ENCODE results near the gene GNAI2.
A peak's percentile ranks its signal among the peaks of the same experiment; 100 is the strongest.
"Not testable (repeated sequence)": the region's sequence is repeated elsewhere in the genome, so short reads cannot be mapped to it uniquely, and the experiment has no call there.

The GNAI2 gene

GRCh38 chr3:50260027-50260941, 24.3 kb downstream of the GNAI2 start:
- TF ChIP-seq CTCF (IDR thresholded peaks at IDR 0.05; ENCODE audit: low read depth, low read length) = peak; percentile 53
- DNase-seq (ENCODE audit: low read depth in 2 of 2) = peak; percentile 88 to 94
- peak overlapping the region; percentile 52 to 56 for H3K4me3 ChIP-seq (replicated peaks in 1 of 2; ENCODE audit: low read depth in 2 of 2, low read length in 2 of 2)

GRCh38 chr3:50260942-50261441, 25.0 kb downstream of the GNAI2 start:
- no peak overlapping the region for H3K4me3 ChIP-seq (replicated peaks in 1 of 2; ENCODE audit: low read depth in 2 of 2, low read length in 2 of 2)
- no peak for DNase-seq (ENCODE audit: low read depth in 2 of 2)

GRCh38 chr3:50261505-50261904, 25.5 kb downstream of the GNAI2 start:
- H3K4me3 ChIP-seq (replicated peaks in 1 of 2; ENCODE audit: low read depth in 2 of 2, low read length in 2 of 2) = no peak overlapping the region
- no peak for DNase-seq (ENCODE audit: low read depth in 2 of 2)
- TF ChIP-seq CTCF (IDR thresholded peaks at IDR 0.05; ENCODE audit: low read depth, low read length) = no peak

More at GRCh38 chr3:50260942-50261441, 25.0 kb downstream of the GNAI2 start:
- TF ChIP-seq CTCF (IDR thresholded peaks at IDR 0.05; ENCODE audit: low read depth, low read length) = no peak

- H3K4me3 ChIP-seq (replicated peaks in 1 of 2; ENCODE audit: low read depth in 2 of 2, low read length in 2 of 2); DNase-seq (ENCODE audit: low read depth in 2 of 2): not testable (repeated sequence)
These were observed 26.2 kb downstream of the GNAI2 start for GRCh38 chr3:50262200-50262599.

DNA sequence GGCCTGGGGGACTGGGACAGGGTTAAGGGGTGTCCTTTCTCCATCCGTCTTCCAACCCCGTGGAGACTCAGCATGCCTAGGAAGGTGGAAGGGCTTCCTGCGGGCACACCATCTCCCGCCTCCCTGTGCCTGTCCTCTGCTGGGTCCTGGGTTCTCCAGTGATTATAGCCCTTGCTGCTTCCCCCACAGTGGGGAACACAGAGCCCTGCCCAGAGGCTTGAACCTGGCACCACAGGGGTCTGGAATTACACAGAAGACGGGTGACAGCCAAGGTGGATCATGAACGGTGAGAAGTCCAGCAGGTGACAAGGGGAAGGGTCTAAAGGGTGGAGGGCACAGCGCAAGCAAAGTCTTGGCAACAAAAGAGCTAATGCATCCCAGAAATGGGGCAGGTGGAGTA, 26.8 kb downstream of the GNAI2 start:
- no peak for TF ChIP-seq CTCF (IDR thresholded peaks at IDR 0.05; ENCODE audit: low read depth, low read length)

GRCh38 chr3:50263478-50264382, 27.7 kb downstream of the GNAI2 start:
- peak; percentile 30 to 33 for DNase-seq (ENCODE audit: low read depth in 2 of 2)
- no peak overlapping the region for H3K4me3 ChIP-seq (replicated peaks in 1 of 2; ENCODE audit: low read depth in 2 of 2, low read length in 2 of 2)
- no peak for TF ChIP-seq CTCF (IDR thresholded peaks at IDR 0.05; ENCODE audit: low read depth, low read length)

More for the DNA sequence above, 26.8 kb downstream of the GNAI2 start:
- H3K4me3 ChIP-seq (replicated peaks in 1 of 2; ENCODE audit: low read depth in 2 of 2, low read length in 2 of 2) = no peak overlapping the region
- DNase-seq (ENCODE audit: low read depth in 2 of 2) = no peak
